Thyroid gland (tissue), 4 donors: ENCODE data around the gene KRTAP10-10.

Source experiments
- CTCF ChIP-seq, 6 experiments: fragments of 200-600 bp in 3 of 6; fragments of 450-650 bp in 3 of 6; sonication (generic) in 3 of 6; IDR thresholded peaks; one replicate each; pipeline ENCODE4 v1.5.1; 2016 to 2019; ENCODE audit warnings: antibody characterized with exemption in 6 of 6, mild to moderate bottlenecking in 2 of 6, inconsistent platforms in 1 of 6, moderate library complexity in 1 of 6
- POLR2A ChIP-seq, 2 donors: fragments of 450-650 bp; IDR thresholded peaks; one replicate each; pipeline ENCODE4 v1.6.1; 2017; ENCODE audit warnings: antibody characterized with exemption in 2 of 2, mild to moderate bottlenecking in 2 of 2, moderate library complexity in 1 of 2

GRCh38 chr21:44653656-44654575 lies 16.8 kb downstream of the KRTAP10-10 start:
- no peak for TF ChIP-seq CTCF (IDR thresholded peaks at IDR 0.05)
- no peak for TF ChIP-seq POLR2A (IDR thresholded peaks at IDR 0.05)
